Nephron (organoid): ENCODE measurements around the gene PTMS.

Experiments
- H3K27ac Mint-ChIP-seq, 3 experiments: 2 replicates each; pipeline ENCODE4 v1.8.0; 2020; ENCODE audit warnings: mixed read lengths in 3 of 3, mild to moderate bottlenecking in 2 of 3, moderate library complexity in 1 of 3
- H3K27me3 Mint-ChIP-seq: 2 replicates; pipeline ENCODE4 v1.8.0; 2021; ENCODE audit warnings: low read depth, mild to moderate bottlenecking, moderate library complexity, mixed read lengths
- H3K36me3 Mint-ChIP-seq: 2 replicates; pipeline ENCODE4 v1.8.0; 2020; ENCODE audit warnings: low read depth, mixed read lengths
- H3K4me1 Mint-ChIP-seq: 2 replicates; pipeline ENCODE4 v1.8.0; 2020; ENCODE audit warnings: mixed read lengths
- H3K4me3 Mint-ChIP-seq, 3 experiments: 2 replicates each; pipeline ENCODE4 v1.8.0; 2020; ENCODE audit warnings: mild to moderate bottlenecking in 3 of 3, mixed read lengths in 3 of 3, moderate library complexity in 2 of 3
- H3K9me3 Mint-ChIP-seq: 2 replicates; pipeline ENCODE4 v1.8.0; 2020; ENCODE audit warnings: mixed read lengths
- CTCF ChIP-seq, 3 experiments: fragments of 200-600 bp; sonication (generic); IDR thresholded peaks; one replicate each; pipeline ENCODE4 v1.5.0; 2021; ENCODE audit warnings: antibody characterized with exemption in 3 of 3; ENCODE audit not compliant: unreplicated experiment in 3 of 3

PTMS gene

GRCh38 chr12:6780573-6780972 lies 14.4 kb downstream of the PTMS start:
- Mint-ChIP-seq H3K36me3 (peaks cover 11% of the 10 kb centered on the region), H3K4me3 (no peak overlapping the region), H3K9me3 (no peaks in the 10 kb centered on the region), H3K4me1 (peaks cover 26% of the 10 kb centered on the region), H3K27ac (peak overlapping the region in 1 of 3 experiments; percentile 16), H3K27me3 (peaks cover 7% of the 10 kb centered on the region)
- no peak for TF ChIP-seq CTCF (IDR thresholded peaks at IDR 0.05; ENCODE audit: unreplicated experiment in 3 of 3)

- no peak overlapping the region for H3K4me3 Mint-ChIP-seq
These were observed 16.0 kb downstream of the PTMS start for GRCh38 chr12:6782119-6782518.

GRCh38 chr12:6782850-6783566 lies 16.8 kb downstream of the PTMS start:
- TF ChIP-seq CTCF (IDR thresholded peaks at IDR 0.05; ENCODE audit: unreplicated experiment in 3 of 3): no peak
- H3K27me3 Mint-ChIP-seq: peaks cover 3% of the 10 kb centered on the region
- no peaks in the 10 kb centered on the region for H3K9me3 Mint-ChIP-seq
- H3K27ac Mint-ChIP-seq: peak overlapping the region in 2 of 3 experiments; percentile 46 to 56
- no peaks in the 10 kb centered on the region for H3K36me3 Mint-ChIP-seq
- H3K4me3 Mint-ChIP-seq: no peak overlapping the region
- peaks cover 31% of the 10 kb centered on the region for H3K4me1 Mint-ChIP-seq

More at GRCh38 chr12:6782119-6782518, 16.0 kb downstream of the PTMS start:
- Mint-ChIP-seq H3K9me3 (no peaks in the 10 kb centered on the region), H3K36me3 (no peaks in the 10 kb centered on the region), H3K4me1 (peaks cover 33% of the 10 kb centered on the region), H3K27me3 (peaks cover 3% of the 10 kb centered on the region), H3K27ac (peak overlapping the region; percentile 56 to 70 (median 62))
- no peak for TF ChIP-seq CTCF (IDR thresholded peaks at IDR 0.05; ENCODE audit: unreplicated experiment in 3 of 3)

GRCh38 chr12:6783828-6784227 lies 17.7 kb downstream of the PTMS start:
- Mint-ChIP-seq H3K9me3 (no peaks in the 10 kb centered on the region), H3K36me3 (no peaks in the 10 kb centered on the region), H3K27ac (peak overlapping the region in 1 of 3 experiments; percentile 46), H3K4me1 (peaks cover 23% of the 10 kb centered on the region), H3K4me3 (no peak overlapping the region), H3K27me3 (peaks cover 3% of the 10 kb centered on the region)
- TF ChIP-seq CTCF (IDR thresholded peaks at IDR 0.05; ENCODE audit: unreplicated experiment in 3 of 3): no peak

GRCh38 chr12:6784296-6784695 lies 18.1 kb downstream of the PTMS start:
- TF ChIP-seq CTCF (IDR thresholded peaks at IDR 0.05; ENCODE audit: unreplicated experiment in 3 of 3): no peak
- Mint-ChIP-seq H3K27ac (no peak overlapping the region), H3K9me3 (no peaks in the 10 kb centered on the region), H3K4me3 (no peak overlapping the region), H3K36me3 (no peaks in the 10 kb centered on the region), H3K27me3 (peaks cover 3% of the 10 kb centered on the region), H3K4me1 (peaks cover 18% of the 10 kb centered on the region)

- peaks cover 3% of the 10 kb centered on the region for H3K27me3 Mint-ChIP-seq
- no peak overlapping the region for H3K4me3 Mint-ChIP-seq
- TF ChIP-seq CTCF (IDR thresholded peaks at IDR 0.05; ENCODE audit: unreplicated experiment in 3 of 3): no peak
- H3K36me3 Mint-ChIP-seq: no peaks in the 10 kb centered on the region
- H3K9me3 Mint-ChIP-seq: no peaks in the 10 kb centered on the region
- H3K27ac Mint-ChIP-seq: no peak overlapping the region
- H3K4me1 Mint-ChIP-seq: peaks cover 13% of the 10 kb centered on the region
These were observed 18.6 kb downstream of the PTMS start for GRCh38 chr12:6784761-6785160.
